ENCODE data around the gene MYO10. TPM values are rescaled to one million over a fixed set of nuclear protein-coding genes. Genes with fewer than 3 reads are reported as not detected.

The MYO10 gene
- polyA plus RNA-seq, 3 donors: 7.6 to 15.9 (median 9.3) TPM

- 41 to 67% (median 53%) methylated on average over 12 of the region's 12 CpGs for WGBS, 3 donors
- H3K27ac ChIP-seq (ENCODE audit: low read depth, low read length): no peak overlapping the region
Observed at GRCh38 chr5:16809395-16810207, 126.5 kb downstream of the MYO10 start.

GRCh38 chr5:16809010-16809394, 127.1 kb downstream of the MYO10 start:
- no peak overlapping the region for H3K27ac ChIP-seq (ENCODE audit: low read depth, low read length)
- 90 to 93% (median 90%) methylated on average over 11 of the region's 11 CpGs for WGBS, 3 donors

- 93 to 96% (median 93%) methylated on average over 7 of the region's 7 CpGs for WGBS, 3 donors
- no peak overlapping the region for H3K27ac ChIP-seq (ENCODE audit: low read depth, low read length)
Observed at GRCh38 chr5:16808021-16808420, 128.1 kb downstream of the MYO10 start.

GRCh38 chr5:16807547-16807864, 128.6 kb downstream of the MYO10 start:
- 58 to 61% (median 58%) methylated on average over 5 of the region's 5 CpGs for WGBS, 3 donors

GRCh38 chr5:16806711-16807546, 129.2 kb downstream of the MYO10 start:
- 42 to 62% (median 51%) methylated on average over 12 of the region's 12 CpGs for WGBS, 3 donors
- H3K27ac ChIP-seq (ENCODE audit: low read depth, low read length): no peak overlapping the region

More at GRCh38 chr5:16807547-16807864, 128.6 kb downstream of the MYO10 start:
- H3K27ac ChIP-seq (ENCODE audit: low read depth, low read length): no peak overlapping the region

- no peak overlapping the region for H3K27ac ChIP-seq (ENCODE audit: low read depth, low read length)
- WGBS, 3 donors: 75 to 97% (median 81%) methylated on average over 7 of the region's 7 CpGs
Observed at GRCh38 chr5:16805486-16805885, 130.6 kb downstream of the MYO10 start.

GRCh38 chr5:16803831-16804230, 132.3 kb downstream of the MYO10 start:
- whole genome bisulfite sequencing, 3 donors: 88 to 97% (median 92%) methylated on average over 9 of the region's 9 CpGs
- H3K27ac ChIP-seq (ENCODE audit: low read depth, low read length): no peak overlapping the region

GRCh38 chr5:16800477-16800876, 135.6 kb downstream of the MYO10 start:
- no peak overlapping the region for H3K27ac ChIP-seq (ENCODE audit: low read depth, low read length)
- WGBS, 3 donors: 76 to 90% (median 79%) methylated on average over 10 of the region's 10 CpGs

- H3K27ac ChIP-seq (ENCODE audit: low read depth, low read length): no peak overlapping the region
- 80 to 89% (median 88%) methylated on average over 8 of the region's 8 CpGs for WGBS, 3 donors
Observed at GRCh38 chr5:16799796-16800195, 136.3 kb downstream of the MYO10 start.

GRCh38 chr5:16797951-16798350, 138.1 kb downstream of the MYO10 start:
- no peak overlapping the region for H3K27ac ChIP-seq (ENCODE audit: low read depth, low read length)
- 90 to 98% (median 92%) methylated on average over 2 of the region's 2 CpGs for WGBS, 3 donors

GRCh38 chr5:16794269-16794913, 141.7 kb downstream of the MYO10 start:
- 92 to 94% (median 93%) methylated on average over 22 to 23 of the region's 23 CpGs for WGBS, 3 donors
- H3K27ac ChIP-seq (ENCODE audit: low read depth, low read length): no peak overlapping the region

- WGBS, 3 donors: 86 to 89% (median 86%) methylated on average over 13 of the region's 13 CpGs
- no peak overlapping the region for H3K27ac ChIP-seq (ENCODE audit: low read depth, low read length)
Observed at GRCh38 chr5:16792598-16793275, 143.4 kb downstream of the MYO10 start.

- WGBS, 3 donors: 53 to 68% (median 67%) methylated on average over 10 of the region's 10 CpGs
- H3K27ac ChIP-seq (ENCODE audit: low read depth, low read length): no peak overlapping the region
Observed at GRCh38 chr5:16791904-16792597, 144.0 kb downstream of the MYO10 start.

GRCh38 chr5:16791036-16791705, 144.9 kb downstream of the MYO10 start:
- WGBS, 3 donors: 33 to 36% (median 34%) methylated on average over 6 of the region's 6 CpGs

GRCh38 chr5:16788957-16789356, 147.1 kb downstream of the MYO10 start:
- H3K27ac ChIP-seq (ENCODE audit: low read depth, low read length): no peak overlapping the region
- WGBS, 3 donors: 84 to 97% (median 86%) methylated on average over 5 of the region's 5 CpGs

More at GRCh38 chr5:16791036-16791705, 144.9 kb downstream of the MYO10 start:
- no peak overlapping the region for H3K27ac ChIP-seq (ENCODE audit: low read depth, low read length)

- WGBS, 3 donors: 30 to 86% (median 78%) methylated on average over 2 of the region's 2 CpGs
- no peak overlapping the region for H3K27ac ChIP-seq (ENCODE audit: low read depth, low read length)
Observed at GRCh38 chr5:16787278-16787677, 148.8 kb downstream of the MYO10 start.

All from adipose tissue (tissue), 3 donors.